Liver (tissue), 3 donors: Measurements from ENCODE around the gene LHX2.

ENCODE experiments used
- ATF3 ChIP-seq: IDR thresholded peaks from 2 replicates; pipeline ENCODE4 v1.6.1; 2016; ENCODE audit warnings: antibody characterized with exemption
- CTCF ChIP-seq: fragments of 150-350 bp; IDR thresholded peaks from 2 replicates; pipeline ENCODE4 v1.5.1; 2017; ENCODE audit warnings: improper control_type of control experiment, low read depth, low read length; ENCODE audit not compliant: missing input control
- EGR1 ChIP-seq, 2 donors: IDR thresholded peaks; 2 replicates each; pipeline ENCODE4 v1.6.1; 2016 to 2018; ENCODE audit warnings: antibody characterized with exemption in 2 of 2, low read depth in 2 of 2
- GABPA ChIP-seq, 2 donors: IDR thresholded peaks in 1 of 2; conservative IDR thresholded peaks in 1 of 2; 2 replicates each; pipeline ENCODE4 v1.6.1; 2016; ENCODE audit warnings: antibody characterized with exemption in 2 of 2, mild to moderate bottlenecking in 1 of 2, moderate library complexity in 1 of 2
- JUND ChIP-seq, 2 donors: IDR thresholded peaks; 2 replicates each; pipeline ENCODE4 v1.6.1; 2016; ENCODE audit warnings: antibody characterized with exemption in 2 of 2
- MAX ChIP-seq: IDR thresholded peaks from 2 replicates; pipeline ENCODE4 v1.6.1; 2016; ENCODE audit warnings: antibody characterized with exemption
- RAD21 ChIP-seq, 2 donors: IDR thresholded peaks; 2 replicates each; pipeline ENCODE4 v1.6.1; 2016; ENCODE audit warnings: antibody characterized with exemption in 2 of 2, mild to moderate bottlenecking in 2 of 2
- REST ChIP-seq: IDR thresholded peaks from 2 replicates; pipeline ENCODE4 v1.6.1; 2016; ENCODE audit warnings: antibody characterized with exemption, mild to moderate bottlenecking
- RXRA ChIP-seq, 2 donors: IDR thresholded peaks; 2 replicates each; pipeline ENCODE4 v1.6.1; 2017 to 2018; ENCODE audit warnings: antibody characterized with exemption in 2 of 2, mild to moderate bottlenecking in 1 of 2
- TAF1 ChIP-seq: conservative IDR thresholded peaks from 2 replicates; pipeline ENCODE4 v1.6.1; 2016; ENCODE audit warnings: antibody characterized with exemption, mild to moderate bottlenecking
- YY1 ChIP-seq: IDR thresholded peaks from 2 replicates; pipeline ENCODE4 v1.6.1; 2016; ENCODE audit warnings: antibody characterized with exemption, mild to moderate bottlenecking
- donor health status: healthy.
- donor health status: healthy.

GRCh38 chr9:124060844-124061605, 49.5 kb downstream of the LHX2 start:
- no peak for TF ChIP-seq MAX
- no peak for TF ChIP-seq YY1
- no peak for TF ChIP-seq CTCF
- no peak for TF ChIP-seq REST
- TF ChIP-seq ATF3 = no peak
- TF ChIP-seq JUND (IDR thresholded peaks at IDR 0.05) = no peak
- no peak for TF ChIP-seq TAF1
- TF ChIP-seq GABPA (IDR thresholded peaks at IDR 0.05 in 1 of 2, conservative IDR thresholded peaks at IDR 0.05 in 1 of 2) = no peak
- TF ChIP-seq RXRA (IDR thresholded peaks at IDR 0.05) = no peak
- TF ChIP-seq EGR1 (IDR thresholded peaks at IDR 0.05; ENCODE audit: low read depth in 2 of 2) = no peak
- TF ChIP-seq RAD21 (IDR thresholded peaks at IDR 0.05) = no peak
